Head of caudate nucleus (tissue), 42 donors: ENCODE measurements around the gene MRAP2.
"Not testable (repeated sequence)": the region's sequence is repeated elsewhere in the genome, so short reads cannot be mapped to it uniquely, and the experiment has no call there.

Source experiments
- DNase-seq, 42 donors: peaks; one replicate each; pipeline versions ENCODE4 v3.0.0 to v3.0.0-alpha.2; 2020 to 2021; ENCODE audit warnings: mixed read lengths in 7 of 42
- intact Hi-C: fragments of 100-400 bp; cut with DNase I; formaldehyde crosslinking; loops from one replicate; pipeline ENCODE4 v1.15.0; 2022

MRAP2 gene

DNA sequence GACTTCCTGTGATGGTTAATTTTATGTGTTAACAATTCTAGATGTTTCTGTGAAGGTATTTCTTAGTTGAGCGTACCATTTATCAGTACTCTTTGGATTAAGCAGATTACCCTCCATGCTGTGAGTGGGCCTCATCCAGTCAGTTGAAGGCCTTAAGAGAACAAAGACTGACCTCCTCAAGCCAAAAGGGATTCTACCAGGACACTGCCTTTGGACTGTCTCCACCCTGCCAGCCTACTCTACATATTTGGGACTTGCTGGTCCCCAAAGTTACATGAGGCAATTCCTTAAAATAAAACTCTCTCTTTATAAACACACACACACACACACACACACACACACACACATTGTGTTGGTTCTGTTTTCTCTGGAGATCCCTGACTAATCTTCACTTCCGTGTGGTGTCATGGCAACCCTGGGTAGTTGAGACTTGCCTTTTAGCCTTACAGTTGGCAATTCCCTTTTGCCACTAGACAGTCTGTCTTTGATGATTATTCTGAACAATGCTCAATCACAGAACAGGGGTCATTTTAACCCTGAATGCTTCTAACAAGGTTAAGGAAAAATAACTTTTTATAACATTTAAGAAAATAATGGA is 32.2 kb downstream of the MRAP2 start:
- no peak for DNase-seq
- intact Hi-C loops = loop anchor here (10.0 kb wide), 1 partner anchor 301 kb away; no protein-coding TSS in a partner anchor

DNA sequence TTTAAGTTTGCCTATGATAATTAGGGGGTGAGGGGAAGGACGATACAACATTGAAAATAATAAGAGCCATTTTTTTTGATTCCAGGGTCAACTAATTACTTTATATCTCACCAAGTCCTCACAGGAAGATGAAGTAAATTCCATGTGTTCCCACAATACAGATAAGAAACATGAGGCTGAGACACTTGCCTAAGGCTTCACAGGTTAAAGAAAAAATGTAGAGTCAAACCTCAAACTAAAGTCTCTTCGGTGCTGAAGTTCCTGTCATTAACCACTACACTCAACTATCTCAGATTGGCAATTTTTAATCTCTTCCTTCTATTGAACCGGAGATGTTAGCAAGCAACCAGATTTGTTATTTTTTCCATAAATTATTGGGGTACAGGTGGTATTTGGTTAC is 33.0 kb downstream of the MRAP2 start:
- intact Hi-C loops = loop anchor here (10.0 kb wide), 1 partner anchor 302 kb away; no protein-coding TSS in a partner anchor
- no peak for DNase-seq

DNA sequence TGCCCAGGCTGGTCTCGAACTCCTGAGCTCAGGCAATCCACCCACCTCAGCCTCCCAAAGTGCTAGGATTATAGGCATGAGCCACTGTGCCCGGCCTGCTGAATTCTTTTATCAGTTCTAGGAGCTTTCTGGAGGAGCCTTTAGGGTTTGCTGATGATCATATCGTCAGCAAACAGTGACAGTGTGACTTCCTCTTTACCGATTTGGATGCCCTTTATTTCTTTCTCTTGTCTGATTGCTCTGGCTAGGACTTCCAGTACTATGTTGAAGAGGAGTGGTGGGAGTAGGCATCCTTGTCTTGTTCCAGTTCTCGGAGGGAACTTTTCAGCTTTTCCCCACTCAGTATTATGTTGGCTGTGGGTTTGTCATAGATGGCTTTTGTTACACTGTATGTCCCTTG is 35.3 kb downstream of the MRAP2 start:
- intact Hi-C loops = loop anchor here (10.0 kb wide), 1 partner anchor 304 kb away; no protein-coding TSS in a partner anchor
- not testable (repeated sequence) for DNase-seq

DNA sequence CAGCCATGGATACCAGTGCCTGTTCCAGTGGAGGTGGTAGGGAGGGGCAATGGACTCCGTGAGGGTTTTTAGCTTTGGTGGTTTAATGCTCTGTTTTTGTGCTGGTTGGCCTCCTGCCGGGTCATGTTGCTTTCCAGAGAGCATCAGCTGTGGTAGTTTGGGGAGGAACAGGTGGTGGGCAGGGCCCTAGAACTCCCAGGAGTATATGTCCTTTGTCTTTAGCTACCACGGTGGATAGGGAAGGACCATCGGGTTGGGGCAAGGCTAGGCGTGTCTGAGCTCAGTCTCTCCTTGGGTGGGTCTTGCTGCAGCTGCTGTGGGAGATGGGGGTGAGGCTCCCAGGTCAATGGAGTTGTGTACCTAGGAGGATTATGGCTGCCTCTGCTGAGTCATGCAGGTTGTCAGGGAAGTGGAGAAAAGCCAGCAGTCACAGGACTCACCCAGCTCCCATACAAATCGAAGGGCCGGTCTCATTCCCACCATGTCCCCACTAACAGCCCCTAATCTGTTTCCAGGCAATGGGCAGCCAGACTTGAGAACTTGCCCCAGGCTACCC is 38.9 kb downstream of the MRAP2 start:
- intact Hi-C loops = no loop called here
- DNase-seq = no peak

DNA sequence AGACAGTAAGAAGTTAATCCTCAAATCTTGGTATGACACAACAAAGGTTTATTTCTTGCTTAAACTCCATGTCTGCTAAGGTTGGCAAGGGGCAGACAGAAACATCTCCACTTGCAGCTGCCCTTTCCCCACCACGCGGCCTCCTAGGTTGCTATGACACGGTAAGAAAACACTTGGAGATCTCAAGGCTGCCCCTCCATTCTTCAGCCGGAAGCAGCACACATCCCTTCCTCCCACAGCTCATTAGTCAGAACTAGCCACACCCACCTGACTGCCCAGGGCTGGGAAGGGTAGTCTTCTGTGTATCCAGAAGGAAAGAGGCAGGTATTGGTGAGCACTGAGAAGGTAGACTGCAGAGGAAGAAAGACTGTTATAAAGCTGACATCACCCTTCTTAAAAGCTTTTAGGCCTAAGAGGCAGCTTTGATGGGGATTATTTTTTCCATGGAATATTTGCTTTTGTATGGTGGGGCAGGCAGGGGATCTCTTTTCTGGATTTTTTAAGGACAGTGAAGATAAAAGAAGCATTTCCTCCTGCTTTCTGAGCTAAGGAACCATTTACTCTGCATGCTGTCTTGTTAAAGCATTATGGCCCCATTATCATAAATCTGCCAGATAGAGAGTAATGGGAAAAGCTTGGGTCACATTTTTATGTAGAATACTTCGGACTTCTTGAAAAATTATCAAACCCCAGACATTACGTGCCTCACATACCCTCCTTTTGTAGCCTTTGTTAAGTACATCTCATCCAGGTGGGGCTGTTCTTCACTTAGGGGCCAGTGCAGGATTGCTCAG is 41.6 kb downstream of the MRAP2 start:
- DNase-seq = no peak
- intact Hi-C loops = no loop called here

DNA sequence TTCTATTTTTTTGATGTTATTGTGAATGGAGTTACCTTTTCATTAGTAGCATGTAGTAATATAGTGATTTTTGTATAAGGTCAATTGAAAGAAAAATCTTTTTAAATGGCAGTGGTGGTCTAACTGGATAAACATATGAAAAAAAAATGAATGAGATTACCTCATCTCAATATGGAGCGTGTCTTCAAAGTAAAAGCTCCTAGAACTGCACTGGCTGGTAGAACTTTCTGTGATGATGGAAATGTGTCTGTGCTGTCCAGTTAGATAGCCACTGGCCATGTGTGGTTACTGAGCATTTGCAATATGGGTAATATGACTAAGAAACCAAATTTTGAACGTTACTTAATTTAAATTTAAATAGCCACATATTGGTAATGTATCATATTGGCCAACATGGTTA is 44.1 kb downstream of the MRAP2 start:
- DNase-seq = no peak
- intact Hi-C loops = no loop called here

DNA sequence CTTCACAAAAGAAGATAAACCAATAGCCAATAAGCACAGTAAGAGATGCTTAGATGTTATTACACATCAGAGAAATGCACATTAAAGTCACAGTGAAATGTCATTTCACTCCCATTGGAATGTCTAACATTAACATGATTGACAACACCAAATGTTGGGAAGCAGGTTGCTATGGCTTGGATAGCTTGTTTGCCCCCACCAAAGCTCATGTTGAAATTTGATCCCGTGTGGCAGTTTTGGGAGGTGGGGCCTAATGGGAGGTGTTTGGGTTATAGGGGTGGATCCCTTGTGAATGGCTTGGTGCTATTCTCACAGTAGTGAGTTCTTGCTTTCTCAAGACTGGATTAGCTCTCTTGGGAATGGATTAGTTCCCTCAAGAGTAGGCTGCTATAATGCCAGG is 44.8 kb downstream of the MRAP2 start:
- intact Hi-C loops = no loop called here
- no peak for DNase-seq

DNA sequence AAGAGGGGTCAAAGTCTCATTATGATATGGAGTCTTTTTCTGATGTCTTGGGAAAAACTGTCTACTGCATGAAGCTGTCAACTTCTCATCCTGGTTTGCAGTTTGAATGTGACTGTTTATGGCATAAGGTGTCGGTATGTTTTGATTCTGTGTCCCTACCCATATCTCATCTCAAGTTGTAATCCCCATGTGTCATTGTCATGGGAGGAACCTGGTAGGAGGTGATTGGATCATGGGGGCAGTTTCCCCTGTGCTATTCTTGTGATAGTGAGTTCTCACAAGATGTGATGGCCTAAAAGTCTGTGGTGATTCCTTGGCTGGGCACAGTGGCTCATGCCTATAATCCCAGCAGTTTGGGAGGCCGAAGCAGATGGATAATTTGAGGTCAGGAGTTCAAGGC is 47.6 kb downstream of the MRAP2 start:
- intact Hi-C loops = no loop called here
- DNase-seq = no peak

DNA sequence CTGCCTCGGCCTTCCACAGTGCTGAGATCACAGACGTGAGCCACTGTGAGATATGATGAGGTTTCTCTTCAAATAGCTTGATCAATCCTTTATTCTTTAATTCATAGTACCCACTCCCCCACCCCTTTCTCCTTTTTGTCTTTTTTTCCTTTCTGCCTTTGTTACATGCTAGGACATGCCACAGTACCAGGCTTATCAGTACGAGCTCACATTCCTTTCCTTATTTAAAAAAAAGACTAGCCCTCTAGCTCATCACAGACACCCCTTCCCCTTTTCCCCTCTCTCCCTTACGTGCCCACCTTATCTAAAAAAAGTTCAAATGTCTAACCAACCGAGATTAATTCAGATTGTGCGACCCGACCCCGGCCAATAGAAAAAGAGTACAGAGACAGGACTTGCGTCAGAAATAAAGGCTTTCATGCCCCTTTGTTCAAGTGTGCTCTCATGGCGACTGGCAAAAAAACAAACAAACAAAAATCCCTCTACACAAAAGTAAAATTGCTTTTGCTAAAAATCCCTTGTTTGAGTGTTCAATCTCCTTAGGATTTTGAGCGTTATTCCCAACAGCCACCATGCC is 49.2 kb downstream of the MRAP2 start:
- no peak for DNase-seq
- intact Hi-C loops = no loop called here

DNA sequence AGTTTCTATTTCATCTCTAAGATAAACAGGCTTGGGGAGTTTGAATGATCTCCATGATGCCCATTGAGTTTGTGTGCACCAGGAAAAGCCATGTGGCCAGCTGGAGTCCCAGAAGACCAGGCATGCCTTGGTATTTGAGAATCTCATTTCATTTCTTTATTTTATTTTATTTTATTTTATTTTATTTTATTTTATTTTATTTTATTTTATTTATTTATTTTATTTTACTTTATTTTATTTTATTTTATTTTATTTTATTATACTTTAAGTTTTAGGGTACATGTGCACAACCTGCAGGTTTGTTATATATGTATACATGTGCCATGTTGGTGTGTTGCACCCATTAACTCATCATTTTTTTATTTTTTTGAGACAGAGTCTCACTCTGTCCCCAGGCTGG is 51.1 kb downstream of the MRAP2 start:
- DNase-seq, intact Hi-C loops: not testable (repeated sequence)

DNA sequence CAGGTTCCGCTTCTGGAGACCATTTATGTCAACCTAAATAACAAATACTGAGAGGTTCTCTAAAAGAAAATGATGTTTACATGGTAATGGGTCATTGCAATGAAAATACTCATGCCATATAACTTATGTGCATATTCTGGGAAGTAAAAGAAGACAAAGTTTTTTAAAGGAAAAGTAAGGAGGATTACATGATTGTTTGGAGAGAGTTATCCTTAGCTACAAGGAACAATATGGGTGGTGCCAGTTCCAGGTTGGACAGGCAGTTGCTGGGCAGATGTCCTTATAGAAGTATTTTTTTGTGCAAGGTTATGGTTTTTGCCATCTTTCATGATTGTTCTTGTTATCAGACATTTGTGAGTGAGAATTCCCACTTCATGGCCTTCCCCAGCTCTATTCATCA is 52.5 kb downstream of the MRAP2 start:
- intact Hi-C loops = no loop called here
- no peak for DNase-seq

DNA sequence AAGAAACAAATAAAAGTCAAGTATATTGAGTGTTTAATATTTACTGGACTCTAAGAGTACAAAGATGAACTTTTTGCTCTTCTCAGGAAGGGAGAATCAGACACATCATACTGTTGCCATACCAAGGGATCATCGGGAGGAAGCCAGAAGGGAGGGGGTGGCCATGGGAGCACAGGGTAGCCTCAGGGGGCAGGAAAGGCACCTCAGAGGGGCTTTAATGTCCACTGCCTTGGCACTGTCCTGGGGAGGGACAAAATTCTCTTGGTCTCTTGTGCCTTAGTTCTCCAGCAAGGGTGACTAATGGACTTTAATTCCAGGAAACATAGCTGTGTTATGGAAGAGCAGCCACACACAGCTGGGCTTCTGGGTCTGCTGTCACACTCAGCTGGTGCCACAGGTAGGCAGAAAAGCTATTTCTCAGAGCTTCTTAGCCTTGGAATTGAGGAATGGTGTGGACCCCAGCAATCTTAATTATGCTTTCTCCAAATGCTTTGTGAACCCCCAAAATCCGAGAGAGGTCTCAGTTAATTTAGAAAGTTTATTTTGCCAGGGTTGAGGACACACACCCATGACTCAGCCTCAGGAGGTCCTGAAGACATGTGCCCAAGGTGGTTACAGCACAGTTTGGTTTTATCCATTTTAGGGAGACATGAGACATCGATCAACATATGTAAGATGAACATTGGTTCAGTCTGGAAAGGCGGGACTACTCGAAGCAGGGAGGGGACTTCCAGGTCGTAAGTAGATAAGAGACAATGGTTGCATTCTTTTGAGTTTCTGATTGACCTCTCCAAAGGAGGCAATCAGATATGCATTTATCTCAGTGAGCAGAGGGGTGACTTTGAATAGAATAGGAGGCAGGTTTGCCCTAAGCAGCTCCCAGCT is 53.2 kb downstream of the MRAP2 start:
- DNase-seq = no peak

DNA sequence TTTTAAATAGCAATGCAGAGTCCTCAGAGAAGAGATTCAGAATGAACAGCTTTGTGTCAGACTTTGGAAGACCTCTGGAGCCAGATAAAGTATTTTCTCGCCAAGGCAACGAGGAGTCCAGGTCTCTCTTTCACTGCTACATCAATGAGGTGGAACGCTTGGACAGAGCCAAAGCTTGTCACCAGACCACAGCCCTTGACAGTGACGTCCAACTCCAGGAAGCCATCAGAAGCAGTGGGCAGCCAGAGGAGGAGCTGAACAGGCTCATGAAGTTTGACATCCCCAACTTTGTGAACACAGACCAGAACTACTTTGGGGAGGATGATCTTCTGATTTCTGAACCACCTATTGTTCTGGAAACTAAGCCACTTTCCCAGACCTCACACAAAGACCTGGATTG is 55.5 kb downstream of the MRAP2 start:
- intact Hi-C loops = no loop called here

More for the DNA sequence above, 53.2 kb downstream of the MRAP2 start:
- intact Hi-C loops = no loop called here

DNA sequence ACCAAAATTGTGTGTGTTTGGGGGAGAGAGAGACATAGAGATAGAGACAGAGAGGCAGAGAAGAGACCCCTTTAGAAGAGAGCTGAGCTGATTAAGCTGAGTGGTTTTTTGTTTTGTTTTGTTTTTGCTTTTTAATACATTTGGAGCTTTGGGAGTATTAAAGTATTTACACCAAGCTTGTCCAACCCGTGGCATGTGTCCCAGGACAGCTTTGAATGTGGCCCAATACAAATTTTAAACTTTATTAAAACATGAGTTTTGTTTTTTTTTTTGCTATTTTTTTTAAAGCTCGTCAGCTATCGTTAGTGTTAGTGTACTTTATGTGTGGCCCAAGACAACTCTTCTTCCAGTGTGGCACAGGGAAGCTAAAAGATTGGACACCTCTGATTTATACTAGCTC is 56.0 kb downstream of the MRAP2 start:
- intact Hi-C loops = no loop called here
- no peak for DNase-seq

More for the DNA sequence above, 55.5 kb downstream of the MRAP2 start:
- no peak for DNase-seq

DNA sequence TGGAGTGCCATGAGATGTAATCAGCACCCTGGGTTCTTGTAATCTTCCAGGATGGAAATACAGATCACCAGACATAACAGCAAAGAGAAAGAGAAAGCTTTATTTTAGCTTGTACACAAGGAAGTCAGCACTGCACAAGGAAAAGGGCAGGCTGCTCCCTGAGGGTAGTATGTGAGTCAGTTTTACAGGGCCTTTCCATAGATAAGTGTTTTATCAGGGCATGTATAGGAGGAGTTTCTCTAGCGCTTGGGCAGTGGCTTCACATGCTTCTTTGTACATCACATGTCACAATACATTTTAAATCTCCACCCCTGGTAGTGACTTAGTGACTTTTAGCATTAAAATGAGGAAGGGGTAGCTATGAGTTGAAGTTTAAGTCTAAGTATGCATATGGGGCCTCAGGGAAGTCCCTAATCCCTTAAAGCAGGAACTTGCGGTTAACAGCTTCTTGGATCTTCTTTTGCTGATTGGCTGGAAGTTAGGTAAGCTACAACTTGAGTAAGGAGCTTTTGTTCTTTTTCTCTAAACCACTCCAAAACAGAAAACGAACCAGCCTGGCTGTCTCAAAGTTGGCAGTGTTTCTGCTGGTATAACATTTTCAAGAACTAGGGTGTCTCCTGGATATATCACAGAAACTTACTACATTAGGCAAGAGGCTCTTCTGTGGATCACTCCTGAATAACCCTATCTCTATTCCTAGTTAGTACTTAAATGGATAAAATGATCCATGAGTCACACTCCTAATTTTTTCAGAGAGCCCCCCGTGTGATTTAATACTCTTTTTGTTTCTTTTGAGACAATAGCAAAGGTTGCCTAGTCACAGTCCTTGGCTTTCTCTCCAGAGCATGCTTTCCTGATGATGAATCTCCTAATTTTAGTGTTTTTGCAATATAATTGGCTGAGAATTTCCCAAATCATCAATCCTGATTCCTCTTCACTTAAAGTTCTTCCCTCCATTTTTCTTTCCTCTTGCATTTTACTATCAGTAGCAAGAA is 60.2 kb downstream of the MRAP2 start:
- intact Hi-C loops = no loop called here
- no peak for DNase-seq

DNA sequence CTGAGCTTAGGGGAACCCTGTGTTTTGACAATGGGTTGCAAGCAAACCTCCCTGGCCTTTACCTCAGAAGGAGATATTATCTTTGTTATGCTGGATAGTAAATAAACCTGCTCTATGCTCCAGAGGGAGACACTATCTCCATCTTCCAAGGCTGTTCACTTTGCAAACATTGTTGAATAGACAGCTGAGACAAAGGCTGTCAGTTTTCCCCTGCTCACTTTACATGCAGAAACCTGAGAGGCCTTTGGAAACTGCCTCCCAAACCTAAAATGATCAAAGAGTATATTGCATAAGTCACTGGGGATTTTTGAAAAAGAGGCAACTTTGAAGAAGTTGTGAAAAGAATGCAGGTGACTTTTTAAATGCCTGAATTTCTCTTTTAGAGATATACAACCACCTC is 61.6 kb downstream of the MRAP2 start:
- DNase-seq = no peak
- intact Hi-C loops = no loop called here

DNA sequence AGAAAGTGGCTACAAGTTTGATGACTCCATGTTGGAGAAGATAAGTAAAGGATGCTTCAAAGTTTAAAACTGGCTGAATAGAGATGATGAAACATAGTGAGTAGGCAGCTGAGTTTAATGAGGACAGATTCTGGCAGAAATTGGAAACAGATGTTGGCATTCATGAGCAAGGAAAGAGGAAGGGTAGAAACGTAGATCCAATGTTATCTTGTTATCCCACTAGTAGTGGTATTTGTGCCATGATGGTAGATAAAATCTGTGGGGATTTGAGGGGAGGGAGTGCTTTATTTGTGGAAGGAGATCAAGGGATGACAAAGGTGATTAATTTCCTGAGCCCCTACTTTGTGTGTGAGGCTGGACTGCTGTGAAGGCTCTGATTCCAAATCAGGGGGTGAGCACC is 69.5 kb downstream of the MRAP2 start:
- DNase-seq = no peak
- intact Hi-C loops = no loop called here
